Measurements from ENCODE around the gene FAM156A.

GRCh38 chrX:52983321-52984000, 25.1 kb upstream of the FAM156A start:
- TF ChIP-seq, protein P1, sequence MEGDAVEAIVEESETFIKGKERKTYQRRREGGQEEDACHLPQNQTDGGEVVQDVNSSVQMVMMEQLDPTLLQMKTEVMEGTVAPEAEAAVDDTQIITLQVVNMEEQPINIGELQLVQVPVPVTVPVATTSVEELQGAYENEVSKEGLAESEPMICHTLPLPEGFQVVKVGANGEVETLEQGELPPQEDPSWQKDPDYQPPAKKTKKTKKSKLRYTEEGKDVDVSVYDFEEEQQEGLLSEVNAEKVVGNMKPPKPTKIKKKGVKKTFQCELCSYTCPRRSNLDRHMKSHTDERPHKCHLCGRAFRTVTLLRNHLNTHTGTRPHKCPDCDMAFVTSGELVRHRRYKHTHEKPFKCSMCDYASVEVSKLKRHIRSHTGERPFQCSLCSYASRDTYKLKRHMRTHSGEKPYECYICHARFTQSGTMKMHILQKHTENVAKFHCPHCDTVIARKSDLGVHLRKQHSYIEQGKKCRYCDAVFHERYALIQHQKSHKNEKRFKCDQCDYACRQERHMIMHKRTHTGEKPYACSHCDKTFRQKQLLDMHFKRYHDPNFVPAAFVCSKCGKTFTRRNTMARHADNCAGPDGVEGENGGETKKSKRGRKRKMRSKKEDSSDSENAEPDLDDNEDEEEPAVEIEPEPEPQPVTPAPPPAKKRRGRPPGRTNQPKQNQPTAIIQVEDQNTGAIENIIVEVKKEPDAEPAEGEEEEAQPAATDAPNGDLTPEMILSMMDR (IDR thresholded peaks at IDR 0.05), result no peak
- TF ChIP-seq POLR2A (IDR thresholded peaks at IDR 0.05), result no peak

All from uterus (tissue), 2 donors.